Hepatocyte (in vitro differentiated cells): ENCODE data around the gene IL31RA. TPM values are rescaled to one million over a fixed set of nuclear protein-coding genes. Genes with fewer than 3 reads are reported as not detected.

Source experiments
- DNase-seq: peaks from one replicate; pipeline ENCODE4 v3.0.0-alpha.2; 2016; ENCODE audit warnings: low spot score
- H2AFZ ChIP-seq: fragments of 200-600 bp; sonication (generic); 2 replicates; pipeline ENCODE4 v1.6.0; 2016; ENCODE audit warnings: antibody characterized with exemption, mild to moderate bottlenecking
- H3K27ac ChIP-seq: fragments of 200-600 bp; sonication (generic); 2 replicates; pipeline ENCODE4 v1.5.1; 2016; ENCODE audit warnings: mild to moderate bottlenecking
- H3K27me3 ChIP-seq: fragments of 200-600 bp; sonication (generic); 2 replicates; pipeline ENCODE4 v1.6.1; 2016
- H3K36me3 ChIP-seq: fragments of 200-600 bp; sonication (generic); replicated peaks from 2 replicates; pipeline ENCODE4 v1.5.1; 2016; ENCODE audit warnings: low read depth; ENCODE audit not compliant: insufficient read depth
- H3K4me1 ChIP-seq: fragments of 200-600 bp; sonication (generic); 2 replicates; pipeline ENCODE4 v1.5.1; 2016; ENCODE audit warnings: mild to moderate bottlenecking, moderate library complexity; ENCODE audit not compliant: insufficient read depth
- H3K4me2 ChIP-seq: fragments of 200-600 bp; sonication (generic); 2 replicates; pipeline ENCODE4 v1.6.0; 2016
- H3K4me3 ChIP-seq: fragments of 200-600 bp; sonication (generic); 2 replicates; pipeline ENCODE4 v1.5.1; 2016; ENCODE audit warnings: mild to moderate bottlenecking
- H3K79me2 ChIP-seq: fragments of 200-600 bp; sonication (generic); 2 replicates; pipeline ENCODE4 v1.6.0; 2017; ENCODE audit warnings: mild to moderate bottlenecking
- H3K9me2 ChIP-seq: fragments of 200-600 bp; sonication (generic); replicated peaks from 2 replicates; pipeline ENCODE4 v1.6.0; 2017; ENCODE audit warnings: mild to moderate bottlenecking; ENCODE audit not compliant: insufficient read depth
- H3K9me3 ChIP-seq: fragments of 200-600 bp; sonication (generic); 2 replicates; pipeline ENCODE4 v1.5.1; 2016; ENCODE audit warnings: low read depth, mild to moderate bottlenecking
- H4K20me1 ChIP-seq: fragments of 200-600 bp; sonication (generic); 2 replicates; pipeline ENCODE4 v1.6.0; 2016; ENCODE audit warnings: mild to moderate bottlenecking; ENCODE audit not compliant: insufficient read depth, poor library complexity, severe bottlenecking
- CTCF ChIP-seq: fragments of 200-600 bp; sonication (generic); IDR thresholded peaks from 2 replicates; pipeline ENCODE4 v1.5.1; 2016; ENCODE audit warnings: antibody characterized with exemption, mild to moderate bottlenecking; ENCODE audit not compliant: poor library complexity
- EZH2 ChIP-seq: fragments of 200-600 bp; sonication (generic); IDR thresholded peaks from 2 replicates; pipeline ENCODE4 v1.6.1; 2016; ENCODE audit warnings: antibody characterized with exemption, mild to moderate bottlenecking, borderline replicate concordance
- EZH2phosphoT487 ChIP-seq: fragments of 200-600 bp; sonication (generic); IDR thresholded peaks from one replicate; pipeline ENCODE4 v1.6.1; 2018; ENCODE audit warnings: antibody characterized with exemption, mild to moderate bottlenecking, low read depth, moderate library complexity; ENCODE audit not compliant: unreplicated experiment, severe bottlenecking
- WGBS: methylation state at CpG from one replicate; pipeline ENCODE4 v1.1.6; 2016; ENCODE audit warnings: low lambda C conversion rate; ENCODE audit errors: missing lambda C conversion rate; 5-methylcytosine and 5-hydroxymethylcytosine counted together
- polyA plus RNA-seq: library from polyadenylated mRNA; unstranded; fragments of >200 nt; fragmentation: Nextera tagmentation; extraction: Ambion mirVana; gene quantifications from 2 replicates; pipeline ENCODE4 v1.2.1, GENCODE V29; 2016
- total RNA-seq: library from RNA; depleted of rRNA; stranded (reverse); fragments of >200 nt; gene quantifications from 2 replicates; pipeline ENCODE4 v1.2.3, GENCODE V29; 2014

IL31RA gene
- total and polyA plus RNA-seq, 2 experiments from 2014 or later, result 0.53 to 0.93 TPM

- WGBS, result 88% methylated on average over 9 of the region's 9 CpGs
- H4K20me1 ChIP-seq, result no peaks in the 10 kb centered on the region
- no peaks in the 10 kb centered on the region for H3K79me2 ChIP-seq
- no peak overlapping the region for H2AFZ ChIP-seq
- no peaks in the 10 kb centered on the region for H3K9me3 ChIP-seq
- no peak overlapping the region for H3K4me2 ChIP-seq
- H3K4me1 ChIP-seq, result no peaks in the 10 kb centered on the region
- H3K36me3 ChIP-seq, result no peaks in the 10 kb centered on the region
- H3K27ac ChIP-seq, result no peak overlapping the region
- TF ChIP-seq CTCF (no peak), EZH2 (no peak), EZH2phosphoT487 (no peak)
- no peak overlapping the region for H3K4me3 ChIP-seq
- H3K27me3 ChIP-seq, result no peaks in the 10 kb centered on the region
- no peak for DNase-seq
- H3K9me2 ChIP-seq, result no peaks in the 10 kb centered on the region
Measured at GRCh38 chr5:55885359-55885758, 34.2 kb downstream of the IL31RA start.

DNA sequence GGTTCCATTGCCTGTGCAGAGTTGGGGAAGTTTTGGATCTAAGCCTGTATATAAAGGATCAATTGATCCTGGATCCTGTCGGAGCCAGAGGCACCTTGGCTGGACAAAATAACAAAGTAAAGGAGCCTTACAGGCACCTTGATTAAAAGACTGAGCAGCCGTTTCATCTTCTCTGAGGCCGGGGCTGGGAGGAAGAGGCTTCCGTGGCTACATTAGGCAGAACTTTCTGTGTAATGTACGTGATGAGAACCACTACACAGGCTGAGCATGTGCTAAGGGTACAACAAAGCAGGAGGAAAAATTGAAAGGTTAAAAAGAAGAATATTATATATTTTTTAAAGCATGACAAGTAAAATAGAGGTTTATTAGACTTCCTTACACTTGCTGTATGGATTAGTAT is 37.0 kb downstream of the IL31RA start:
- no peak for DNase-seq
- Histone ChIP-seq H3K79me2 (no peaks in the 10 kb centered on the region), H3K4me1 (no peaks in the 10 kb centered on the region), H3K4me2 (no peak overlapping the region), H3K4me3 (no peak overlapping the region), H2AFZ (no peak overlapping the region), H3K27me3 (no peaks in the 10 kb centered on the region), H3K9me2 (no peaks in the 10 kb centered on the region), H3K9me3 (no peaks in the 10 kb centered on the region), H4K20me1 (no peaks in the 10 kb centered on the region), H3K27ac (no peak overlapping the region), H3K36me3 (no peaks in the 10 kb centered on the region)
- TF ChIP-seq EZH2 (no peak), CTCF (no peak), EZH2phosphoT487 (no peak)
- WGBS, result 90% methylated on average over 5 of the region's 5 CpGs

GRCh38 chr5:55892479-55892878 is 41.3 kb downstream of the IL31RA start:
- DNase-seq, result no peak
- Histone ChIP-seq H3K9me3 (no peaks in the 10 kb centered on the region), H3K4me2 (no peak overlapping the region), H3K4me1 (no peaks in the 10 kb centered on the region), H3K4me3 (no peak overlapping the region), H3K79me2 (no peaks in the 10 kb centered on the region), H3K9me2 (no peaks in the 10 kb centered on the region), H3K27me3 (no peaks in the 10 kb centered on the region), H3K27ac (no peak overlapping the region), H4K20me1 (no peaks in the 10 kb centered on the region), H3K36me3 (no peaks in the 10 kb centered on the region), H2AFZ (no peak overlapping the region)
- 84% methylated on average over 2 of the region's 2 CpGs for WGBS
- TF ChIP-seq CTCF (no peak), EZH2 (no peak), EZH2phosphoT487 (no peak)

- no peaks in the 10 kb centered on the region for H3K27me3 ChIP-seq
- H3K36me3 ChIP-seq, result no peaks in the 10 kb centered on the region
- TF ChIP-seq EZH2phosphoT487, result no peak
- TF ChIP-seq EZH2, result no peak
- no peak for TF ChIP-seq CTCF
- no peaks in the 10 kb centered on the region for H3K4me1 ChIP-seq
- H3K9me3 ChIP-seq, result no peaks in the 10 kb centered on the region
- H4K20me1 ChIP-seq, result no peaks in the 10 kb centered on the region
- no peak for DNase-seq
- H3K9me2 ChIP-seq, result no peaks in the 10 kb centered on the region
- H3K27ac ChIP-seq, result no peak overlapping the region
- no peak overlapping the region for H3K4me3 ChIP-seq
- no peaks in the 10 kb centered on the region for H3K79me2 ChIP-seq
- WGBS, result 64% methylated on average over 3 of the region's 3 CpGs
- H2AFZ ChIP-seq, result no peak overlapping the region
- H3K4me2 ChIP-seq, result no peak overlapping the region
Measured at GRCh38 chr5:55894135-55894534, 43.0 kb downstream of the IL31RA start.
